ENCODE measurements around the gene AAK1. TPM values are rescaled to one million over a fixed set of nuclear protein-coding genes. Genes with fewer than 3 reads are reported as not detected.
"Not testable (repeated sequence)": the region's sequence is repeated elsewhere in the genome, so short reads cannot be mapped to it uniquely, and the experiment has no call there.

AAK1 gene
- total and polyA plus RNA-seq, 10 of the 15 experiments (the other 5 are each of a cell fraction or from before 2014, with no cell fraction given), result 2.9 to 41.4 (median 17.5) TPM

- ChIA-PET CTCF (interaction anchor here (1.3 to 3.4 kb wide), 3 partner anchors 14 to 86 kb away, joined by 3 to 19 read pairs (median 13); no protein-coding TSS in a partner anchor), POLR2A (interaction anchor here (0.6 kb wide), 2 partner anchors 266 to 1403 kb away, joined by 3 read pairs; no protein-coding TSS in a partner anchor), SMC1A (ENCODE audit: uncharacterized antibody, unreplicated experiment) (interaction anchor here (0.9 to 1.4 kb wide), 2 partner anchors 26 to 47 kb away, joined by 3 to 4 read pairs; no protein-coding TSS in a partner anchor), RAD21 (ENCODE audit: unreplicated experiment) (interaction anchor here (1.3 kb wide), 1 partner anchor 216 kb away, joined by 3 read pairs; no protein-coding TSS in a partner anchor)
- intact Hi-C loops (cut with micrococcal nuclease; ENCODE audit: unreplicated experiment), result loop anchor here (5.0 kb wide), 1 partner anchor 40 kb away; no protein-coding TSS in a partner anchor
- no peak overlapping the region for H3K27ac ChIP-seq (ENCODE audit: control insufficient read depth, insufficient read depth)
- in situ Hi-C loops (cut with MboI), result no loop called here
- WGBS (ENCODE audit: insufficient coverage, insufficient replicate concordance, low lambda C conversion rate, missing lambda C conversion rate), result 75% methylated on average over 7 of the region's 7 CpGs
- no peaks in the 10 kb centered on the region for H3K36me3 ChIP-seq (ENCODE audit: control insufficient read depth in 2 of 2, insufficient read depth in 2 of 2, low read length in 1 of 2)
- no peak for ATAC-seq
- no peak for TF ChIP-seq KLF5 (IDR thresholded peaks at IDR 0.05; ENCODE audit: partially characterized antibody)
- no peak for TF ChIP-seq MYC (IDR thresholded peaks at IDR 0.05; ENCODE audit: insufficient read depth, insufficient read length, insufficient replicate concordance, low read length, severe bottlenecking)
- BruUV-seq (replicated peaks), result no TSS peak
- H3K4me2 ChIP-seq (ENCODE audit: control insufficient read depth, insufficient read depth), result no peak overlapping the region
- H4K20me1 ChIP-seq (ENCODE audit: control insufficient read depth, insufficient read depth), result no peaks in the 10 kb centered on the region
- FAIRE-seq, result no peak
- H3K9ac ChIP-seq (ENCODE audit: control insufficient read depth, insufficient read depth, low read length), result no peak overlapping the region
- no peaks in the 10 kb centered on the region for H3K27me3 ChIP-seq (replicated peaks in 1 of 2; ENCODE audit: control insufficient read depth in 2 of 2, insufficient read depth in 2 of 2, low read length in 1 of 2)
- no peaks in the 10 kb centered on the region for H3K9me3 ChIP-seq (replicated peaks; ENCODE audit: control insufficient read depth, insufficient read depth, low read length)
- H3K79me2 ChIP-seq (ENCODE audit: control insufficient read depth, insufficient read depth, low read length), result no peaks in the 10 kb centered on the region
- no peak overlapping the region for H2AFZ ChIP-seq (ENCODE audit: control insufficient read depth, low read depth, low read length)
- no peak for DNase-seq (ENCODE audit: low read depth, low spot score)
- H3K4me1 ChIP-seq (ENCODE audit: control insufficient read depth, insufficient read depth, low read length), result peaks cover 18% of the 10 kb centered on the region
- H3K4me3 ChIP-seq, result no peak overlapping the region
Measured at GRCh38 chr2:69652206-69652605, 8.7 kb upstream of the AAK1 start.

GRCh38 chr2:69647196-69647595 is 3.7 kb upstream of the AAK1 start:
- POLR2A ChIA-PET, result interaction anchor here (0.8 to 3.1 kb wide), 2 partner anchors 64 to 156 kb away, joined by 3 to 12 read pairs; no protein-coding TSS in a partner anchor
- H4K20me1 ChIP-seq (ENCODE audit: control insufficient read depth, insufficient read depth); H3K4me2 ChIP-seq (ENCODE audit: control insufficient read depth, insufficient read depth); H2AFZ ChIP-seq (ENCODE audit: control insufficient read depth, low read depth, low read length); H3K36me3 ChIP-seq (ENCODE audit: control insufficient read depth in 2 of 2, insufficient read depth in 2 of 2, low read length in 1 of 2); BruUV-seq (replicated peaks); in situ Hi-C loops (cut with MboI); DNase-seq (ENCODE audit: low read depth, low spot score); FAIRE-seq; H3K9ac ChIP-seq (ENCODE audit: control insufficient read depth, insufficient read depth, low read length); H3K27me3 ChIP-seq (replicated peaks in 1 of 2; ENCODE audit: control insufficient read depth in 2 of 2, insufficient read depth in 2 of 2, low read length in 1 of 2); H3K9me3 ChIP-seq (replicated peaks; ENCODE audit: control insufficient read depth, insufficient read depth, low read length); H3K4me3 ChIP-seq; ATAC-seq: not testable (repeated sequence)
- WGBS (ENCODE audit: insufficient coverage, insufficient replicate concordance, low lambda C conversion rate, missing lambda C conversion rate), result 98% methylated on average over 5 of the region's 5 CpGs
- H3K4me1 ChIP-seq (ENCODE audit: control insufficient read depth, insufficient read depth, low read length), result peaks cover 34% of the 10 kb centered on the region
- peaks cover 28% of the 10 kb centered on the region for H3K79me2 ChIP-seq (ENCODE audit: control insufficient read depth, insufficient read depth, low read length)
- intact Hi-C loops (cut with micrococcal nuclease; ENCODE audit: unreplicated experiment), result loop anchor here (5.0 to 10.0 kb wide), 3 partner anchors 180 to 1272 kb away; partner anchors contain the start of genes GFPT1 and GMCL1
- SMC1A ChIA-PET (ENCODE audit: uncharacterized antibody, unreplicated experiment), result interaction anchor here (0.6 to 4.5 kb wide), 8 partner anchors 13 to 86 kb away, joined by 3 to 25 read pairs (median 10); no protein-coding TSS in a partner anchor
- RAD21 ChIA-PET (ENCODE audit: unreplicated experiment), result interaction anchor here (1.1 to 4.5 kb wide), 4 partner anchors 9 to 92 kb away, joined by 4 to 28 read pairs (median 4); no protein-coding TSS in a partner anchor
- H3K27ac ChIP-seq (ENCODE audit: control insufficient read depth, insufficient read depth), result peak overlapping the region; percentile 94; the same call in 1 of the 2 replicates
- CTCF ChIA-PET, result interaction anchor here (1.1 to 4.3 kb wide), 5 partner anchors 10 to 82 kb away, joined by 3 to 44 read pairs (median 4); no protein-coding TSS in a partner anchor

Data from GM12878 (cell line).